ENCODE measurements around the gene HEMK1. TPM values are rescaled to one million over a fixed set of nuclear protein-coding genes. Genes with fewer than 3 reads are reported as not detected.

The HEMK1 gene
- total RNA-seq, 1 experiment from 2014 or later, result 20.9 TPM

- ATAC-seq (peak; percentile 21), DNase-seq (ENCODE audit: low spot score) (no peak)
- Mint-ChIP-seq H3K27ac (peak overlapping the region; percentile 57), H3K36me3 (peaks cover 3% of the 10 kb centered on the region; the same call in 1 of the 2 replicates), H3K4me3 (no peak overlapping the region), H3K9me3 (no peaks in the 10 kb centered on the region), H3K4me1 (peaks cover 37% of the 10 kb centered on the region), H3K27me3 (ENCODE audit: low read depth) (no peaks in the 10 kb centered on the region)
- POLR2A ChIA-PET, result interaction anchor here (0.6 kb wide), 1 partner anchor 65 kb away, joined by 3 read pairs; no protein-coding TSS in a partner anchor
- TF ChIP-seq NR3C1 (CRISPR knock-in tag; conservative IDR thresholded peaks at IDR 0.05; ENCODE audit: low read depth) (no peak), ZNF121 (CRISPR knock-in tag; IDR thresholded peaks at IDR 0.05) (no peak), NFYB (CRISPR knock-in tag; conservative IDR thresholded peaks at IDR 0.05; ENCODE audit: low read depth) (no peak), ARID4B (CRISPR knock-in tag; IDR thresholded peaks at IDR 0.05; ENCODE audit: borderline replicate concordance) (no peak), ZNF396 (CRISPR knock-in tag; IDR thresholded peaks at IDR 0.05; ENCODE audit: borderline replicate concordance) (no peak), CREM (CRISPR knock-in tag; IDR thresholded peaks at IDR 0.05) (no peak), ZNF232 (CRISPR knock-in tag; IDR thresholded peaks at IDR 0.05) (no peak), ZNF671 (CRISPR knock-in tag; IDR thresholded peaks at IDR 0.05) (no peak), ZNF423 (CRISPR knock-in tag; IDR thresholded peaks at IDR 0.05) (no peak), NR1H2 (CRISPR knock-in tag; IDR thresholded peaks at IDR 0.05) (no peak), ERG (CRISPR knock-in tag; IDR thresholded peaks at IDR 0.05) (no peak), NR2C2 (CRISPR knock-in tag; IDR thresholded peaks at IDR 0.05) (no peak)
- TF ChIP-seq, protein P1, sequence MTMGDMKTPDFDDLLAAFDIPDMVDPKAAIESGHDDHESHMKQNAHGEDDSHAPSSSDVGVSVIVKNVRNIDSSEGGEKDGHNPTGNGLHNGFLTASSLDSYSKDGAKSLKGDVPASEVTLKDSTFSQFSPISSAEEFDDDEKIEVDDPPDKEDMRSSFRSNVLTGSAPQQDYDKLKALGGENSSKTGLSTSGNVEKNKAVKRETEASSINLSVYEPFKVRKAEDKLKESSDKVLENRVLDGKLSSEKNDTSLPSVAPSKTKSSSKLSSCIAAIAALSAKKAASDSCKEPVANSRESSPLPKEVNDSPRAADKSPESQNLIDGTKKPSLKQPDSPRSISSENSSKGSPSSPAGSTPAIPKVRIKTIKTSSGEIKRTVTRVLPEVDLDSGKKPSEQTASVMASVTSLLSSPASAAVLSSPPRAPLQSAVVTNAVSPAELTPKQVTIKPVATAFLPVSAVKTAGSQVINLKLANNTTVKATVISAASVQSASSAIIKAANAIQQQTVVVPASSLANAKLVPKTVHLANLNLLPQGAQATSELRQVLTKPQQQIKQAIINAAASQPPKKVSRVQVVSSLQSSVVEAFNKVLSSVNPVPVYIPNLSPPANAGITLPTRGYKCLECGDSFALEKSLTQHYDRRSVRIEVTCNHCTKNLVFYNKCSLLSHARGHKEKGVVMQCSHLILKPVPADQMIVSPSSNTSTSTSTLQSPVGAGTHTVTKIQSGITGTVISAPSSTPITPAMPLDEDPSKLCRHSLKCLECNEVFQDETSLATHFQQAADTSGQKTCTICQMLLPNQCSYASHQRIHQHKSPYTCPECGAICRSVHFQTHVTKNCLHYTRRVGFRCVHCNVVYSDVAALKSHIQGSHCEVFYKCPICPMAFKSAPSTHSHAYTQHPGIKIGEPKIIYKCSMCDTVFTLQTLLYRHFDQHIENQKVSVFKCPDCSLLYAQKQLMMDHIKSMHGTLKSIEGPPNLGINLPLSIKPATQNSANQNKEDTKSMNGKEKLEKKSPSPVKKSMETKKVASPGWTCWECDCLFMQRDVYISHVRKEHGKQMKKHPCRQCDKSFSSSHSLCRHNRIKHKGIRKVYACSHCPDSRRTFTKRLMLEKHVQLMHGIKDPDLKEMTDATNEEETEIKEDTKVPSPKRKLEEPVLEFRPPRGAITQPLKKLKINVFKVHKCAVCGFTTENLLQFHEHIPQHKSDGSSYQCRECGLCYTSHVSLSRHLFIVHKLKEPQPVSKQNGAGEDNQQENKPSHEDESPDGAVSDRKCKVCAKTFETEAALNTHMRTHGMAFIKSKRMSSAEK (CRISPR knock-in tag; IDR thresholded peaks at IDR 0.05; ENCODE audit: borderline replicate concordance), result no peak
- TF ChIP-seq, protein P2, sequence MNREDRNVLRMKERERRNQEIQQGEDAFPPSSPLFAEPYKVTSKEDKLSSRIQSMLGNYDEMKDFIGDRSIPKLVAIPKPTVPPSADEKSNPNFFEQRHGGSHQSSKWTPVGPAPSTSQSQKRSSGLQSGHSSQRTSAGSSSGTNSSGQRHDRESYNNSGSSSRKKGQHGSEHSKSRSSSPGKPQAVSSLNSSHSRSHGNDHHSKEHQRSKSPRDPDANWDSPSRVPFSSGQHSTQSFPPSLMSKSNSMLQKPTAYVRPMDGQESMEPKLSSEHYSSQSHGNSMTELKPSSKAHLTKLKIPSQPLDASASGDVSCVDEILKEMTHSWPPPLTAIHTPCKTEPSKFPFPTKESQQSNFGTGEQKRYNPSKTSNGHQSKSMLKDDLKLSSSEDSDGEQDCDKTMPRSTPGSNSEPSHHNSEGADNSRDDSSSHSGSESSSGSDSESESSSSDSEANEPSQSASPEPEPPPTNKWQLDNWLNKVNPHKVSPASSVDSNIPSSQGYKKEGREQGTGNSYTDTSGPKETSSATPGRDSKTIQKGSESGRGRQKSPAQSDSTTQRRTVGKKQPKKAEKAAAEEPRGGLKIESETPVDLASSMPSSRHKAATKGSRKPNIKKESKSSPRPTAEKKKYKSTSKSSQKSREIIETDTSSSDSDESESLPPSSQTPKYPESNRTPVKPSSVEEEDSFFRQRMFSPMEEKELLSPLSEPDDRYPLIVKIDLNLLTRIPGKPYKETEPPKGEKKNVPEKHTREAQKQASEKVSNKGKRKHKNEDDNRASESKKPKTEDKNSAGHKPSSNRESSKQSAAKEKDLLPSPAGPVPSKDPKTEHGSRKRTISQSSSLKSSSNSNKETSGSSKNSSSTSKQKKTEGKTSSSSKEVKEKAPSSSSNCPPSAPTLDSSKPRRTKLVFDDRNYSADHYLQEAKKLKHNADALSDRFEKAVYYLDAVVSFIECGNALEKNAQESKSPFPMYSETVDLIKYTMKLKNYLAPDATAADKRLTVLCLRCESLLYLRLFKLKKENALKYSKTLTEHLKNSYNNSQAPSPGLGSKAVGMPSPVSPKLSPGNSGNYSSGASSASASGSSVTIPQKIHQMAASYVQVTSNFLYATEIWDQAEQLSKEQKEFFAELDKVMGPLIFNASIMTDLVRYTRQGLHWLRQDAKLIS (CRISPR knock-in tag; IDR thresholded peaks at IDR 0.05; ENCODE audit: borderline replicate concordance), result no peak
- CTCF ChIA-PET, result interaction anchor here (1.0 to 5.7 kb wide), 5 partner anchors 7 to 261 kb away, joined by 3 to 55 read pairs (median 7); partner anchors contain the start of genes CISH and MAPKAPK3
These were observed 55.3 kb downstream of the HEMK1 start for GRCh38 chr3:50624634-50625033.
